Liver (tissue), 9 donors: Measurements from ENCODE around the gene MAGI1. TPM values are rescaled to one million over a fixed set of nuclear protein-coding genes. Genes with fewer than 3 reads are reported as not detected.

Source experiments
- DNase-seq: peaks from one replicate; pipeline ENCODE4 v3.0.0-alpha.2; 2017; ENCODE audit warnings: low spot score
- H3K27ac ChIP-seq, 2 donors: one replicate each; pipeline ENCODE4 v1.7.0; 2013; ENCODE audit warnings: inconsistent platforms in 2 of 2, low read length in 2 of 2, control low read depth in 1 of 2, low read depth in 1 of 2, mild to moderate bottlenecking in 1 of 2
- H3K27me3 ChIP-seq, 4 donors: one replicate each; pipeline versions ENCODE4 v1.6.1 to v1.7.0; 2013; ENCODE audit warnings: low read length in 3 of 4, inconsistent platforms in 1 of 4, mild to moderate bottlenecking in 1 of 4, moderate library complexity in 1 of 4; ENCODE audit not compliant: control insufficient read depth in 4 of 4, insufficient read depth in 4 of 4
- H3K36me3 ChIP-seq, 4 donors: one replicate each; pipeline versions ENCODE4 v1.6.1 to v1.7.0; 2013; ENCODE audit warnings: low read length in 3 of 4, mild to moderate bottlenecking in 3 of 4, low read depth in 1 of 4, moderate library complexity in 1 of 4; ENCODE audit not compliant: control insufficient read depth in 4 of 4, insufficient read depth in 3 of 4
- H3K4me1 ChIP-seq, 4 donors: one replicate each; pipeline versions ENCODE4 v1.6.1 to v1.7.0; 2013; ENCODE audit warnings: low read length in 3 of 4, mild to moderate bottlenecking in 3 of 4, moderate library complexity in 1 of 4; ENCODE audit not compliant: control insufficient read depth in 4 of 4, insufficient read depth in 4 of 4
- H3K4me3 ChIP-seq, 3 donors: one replicate each; pipeline versions ENCODE4 v1.6.1 to v1.7.0; 2013; ENCODE audit warnings: low read length in 3 of 3, control low read depth in 1 of 3, low read depth in 1 of 3, mild to moderate bottlenecking in 1 of 3
- H3K9ac ChIP-seq, 2 donors: one replicate each; pipeline ENCODE4 v1.7.0; 2013; ENCODE audit warnings: low read length in 2 of 2, mild to moderate bottlenecking in 2 of 2, moderate library complexity in 2 of 2, control low read depth in 1 of 2, low read depth in 1 of 2
- H3K9me3 ChIP-seq, 4 donors: one replicate each; pipeline versions ENCODE4 v1.6.1 to v1.7.0; 2013; ENCODE audit warnings: low read length in 3 of 4; ENCODE audit not compliant: control insufficient read depth in 4 of 4
- EGR1 ChIP-seq, 2 donors: IDR thresholded peaks; 2 replicates each; pipeline ENCODE4 v1.6.1; 2016 to 2018; ENCODE audit warnings: antibody characterized with exemption in 2 of 2, low read depth in 2 of 2
- FOXA1 ChIP-seq: IDR thresholded peaks from 2 replicates; pipeline ENCODE4 v1.6.1; 2016; ENCODE audit warnings: antibody characterized with exemption
- FOXA2 ChIP-seq: IDR thresholded peaks from 2 replicates; pipeline ENCODE4 v1.6.1; 2016; ENCODE audit warnings: antibody characterized with exemption
- GABPA ChIP-seq, 2 donors: IDR thresholded peaks in 1 of 2; conservative IDR thresholded peaks in 1 of 2; 2 replicates each; pipeline ENCODE4 v1.6.1; 2016; ENCODE audit warnings: antibody characterized with exemption in 2 of 2, mild to moderate bottlenecking in 1 of 2, moderate library complexity in 1 of 2
- HNF4A ChIP-seq, 2 donors: conservative IDR thresholded peaks; 2 replicates each; pipeline ENCODE4 v1.6.1; 2016; ENCODE audit warnings: antibody characterized with exemption in 2 of 2, mild to moderate bottlenecking in 2 of 2
- HNF4G ChIP-seq: IDR thresholded peaks from 2 replicates; pipeline ENCODE4 v1.6.1; 2016; ENCODE audit warnings: antibody characterized with exemption
- JUND ChIP-seq, 2 donors: IDR thresholded peaks; 2 replicates each; pipeline ENCODE4 v1.6.1; 2016; ENCODE audit warnings: antibody characterized with exemption in 2 of 2
- NR2F2 ChIP-seq: IDR thresholded peaks from 2 replicates; pipeline ENCODE4 v1.6.1; 2016; ENCODE audit warnings: antibody characterized with exemption
- RAD21 ChIP-seq, 2 donors: IDR thresholded peaks; 2 replicates each; pipeline ENCODE4 v1.6.1; 2016; ENCODE audit warnings: antibody characterized with exemption in 2 of 2, mild to moderate bottlenecking in 2 of 2
- RXRA ChIP-seq, 2 donors: IDR thresholded peaks; 2 replicates each; pipeline ENCODE4 v1.6.1; 2017 to 2018; ENCODE audit warnings: antibody characterized with exemption in 2 of 2, mild to moderate bottlenecking in 1 of 2
- SP1 ChIP-seq: IDR thresholded peaks from 2 replicates; pipeline ENCODE4 v1.6.1; 2018; ENCODE audit warnings: antibody characterized with exemption, mild to moderate bottlenecking
- TAF1 ChIP-seq: conservative IDR thresholded peaks from 2 replicates; pipeline ENCODE4 v1.6.1; 2016; ENCODE audit warnings: antibody characterized with exemption, mild to moderate bottlenecking
- YY1 ChIP-seq: IDR thresholded peaks from 2 replicates; pipeline ENCODE4 v1.6.1; 2016; ENCODE audit warnings: antibody characterized with exemption, mild to moderate bottlenecking
- WGBS: extraction: QIAGEN DNeasy Blood & Tissue Kit; methylation state at CpG from one replicate; pipeline ENCODE4 v1.1.7; 2013; 5-methylcytosine and 5-hydroxymethylcytosine counted together
- polyA plus RNA-seq, 2 donors: library from polyadenylated mRNA; stranded (reverse) in 1 of 2; unstranded in 1 of 2; fragments of 200-250 nt in 1 of 2; fragments of >200 nt in 1 of 2; fragmentation: Nextera tagmentation in 1 of 2; extraction: Ambion mirVana in 1 of 2; gene quantifications; one replicate each; pipeline versions ENCODE4 v1.2.1 to v1.2.3, GENCODE V29; 2013 to 2015
- total RNA-seq, 2 donors: library from RNA; depleted of rRNA; stranded (reverse); fragments of >200 nt; gene quantifications; one replicate each; pipeline ENCODE4 v1.2.3, GENCODE V29; 2014
- TF ChIP-seq, protein P1 (sequence below): IDR thresholded peaks from 2 replicates; pipeline ENCODE4 v1.6.1; 2016; ENCODE audit warnings: antibody characterized with exemption, mild to moderate bottlenecking
- TF ChIP-seq, protein P2 (sequence below): IDR thresholded peaks from 2 replicates; pipeline ENCODE4 v1.6.1; 2016; ENCODE audit warnings: antibody characterized with exemption
- TF ChIP-seq, protein P3 (sequence below): fragments of 150-350 bp; IDR thresholded peaks from 2 replicates; pipeline ENCODE4 v1.5.1; 2017; ENCODE audit warnings: improper control_type of control experiment, low read depth, low read length; ENCODE audit not compliant: missing input control
- TF ChIP-seq, protein P4 (sequence below): IDR thresholded peaks from 2 replicates; pipeline ENCODE4 v1.6.1; 2016; ENCODE audit warnings: antibody characterized with exemption
- TF ChIP-seq, protein P5 (sequence below): IDR thresholded peaks from 2 replicates; pipeline ENCODE4 v1.6.1; 2016; ENCODE audit warnings: antibody characterized with exemption
- donor health status: healthy.
- donor health status: healthy.
- donor health status: healthy.
- donor health status: healthy.
- donor health status: healthy.

The MAGI1 gene
- total and polyA plus RNA-seq, 4 donors: 9.6 to 68.8 (median 14.0) TPM

DNA sequence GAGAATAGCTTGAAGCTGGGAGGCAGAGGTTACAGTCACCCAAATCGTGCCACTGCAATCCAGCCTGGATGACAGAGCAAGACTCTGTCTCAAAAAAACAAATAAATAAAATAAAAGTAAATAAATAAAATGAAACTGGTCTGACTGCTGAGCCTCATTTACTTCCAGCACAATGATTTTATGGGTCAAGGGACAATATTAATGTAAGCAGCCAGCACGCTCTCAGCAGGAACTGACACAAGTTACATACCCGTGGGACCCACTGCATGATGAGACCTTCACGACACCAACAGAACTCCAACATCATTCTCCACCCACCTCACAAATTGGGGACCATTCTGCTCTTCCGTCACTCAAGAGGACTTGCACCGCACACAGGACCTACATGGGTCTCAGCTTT lies 230.3 kb downstream of the MAGI1 start:
- Histone ChIP-seq H3K9me3 (no peaks in the 10 kb centered on the region), H3K27me3 (no peaks in the 10 kb centered on the region), H3K4me3 (no peak overlapping the region), H3K4me1 (no peaks in the 10 kb centered on the region), H3K27ac (no peak overlapping the region), H3K36me3 (no peaks in the 10 kb centered on the region), H3K9ac (no peak overlapping the region)
- 89% methylated on average over 6 of the region's 6 CpGs for WGBS
- TF ChIP-seq, protein P1, sequence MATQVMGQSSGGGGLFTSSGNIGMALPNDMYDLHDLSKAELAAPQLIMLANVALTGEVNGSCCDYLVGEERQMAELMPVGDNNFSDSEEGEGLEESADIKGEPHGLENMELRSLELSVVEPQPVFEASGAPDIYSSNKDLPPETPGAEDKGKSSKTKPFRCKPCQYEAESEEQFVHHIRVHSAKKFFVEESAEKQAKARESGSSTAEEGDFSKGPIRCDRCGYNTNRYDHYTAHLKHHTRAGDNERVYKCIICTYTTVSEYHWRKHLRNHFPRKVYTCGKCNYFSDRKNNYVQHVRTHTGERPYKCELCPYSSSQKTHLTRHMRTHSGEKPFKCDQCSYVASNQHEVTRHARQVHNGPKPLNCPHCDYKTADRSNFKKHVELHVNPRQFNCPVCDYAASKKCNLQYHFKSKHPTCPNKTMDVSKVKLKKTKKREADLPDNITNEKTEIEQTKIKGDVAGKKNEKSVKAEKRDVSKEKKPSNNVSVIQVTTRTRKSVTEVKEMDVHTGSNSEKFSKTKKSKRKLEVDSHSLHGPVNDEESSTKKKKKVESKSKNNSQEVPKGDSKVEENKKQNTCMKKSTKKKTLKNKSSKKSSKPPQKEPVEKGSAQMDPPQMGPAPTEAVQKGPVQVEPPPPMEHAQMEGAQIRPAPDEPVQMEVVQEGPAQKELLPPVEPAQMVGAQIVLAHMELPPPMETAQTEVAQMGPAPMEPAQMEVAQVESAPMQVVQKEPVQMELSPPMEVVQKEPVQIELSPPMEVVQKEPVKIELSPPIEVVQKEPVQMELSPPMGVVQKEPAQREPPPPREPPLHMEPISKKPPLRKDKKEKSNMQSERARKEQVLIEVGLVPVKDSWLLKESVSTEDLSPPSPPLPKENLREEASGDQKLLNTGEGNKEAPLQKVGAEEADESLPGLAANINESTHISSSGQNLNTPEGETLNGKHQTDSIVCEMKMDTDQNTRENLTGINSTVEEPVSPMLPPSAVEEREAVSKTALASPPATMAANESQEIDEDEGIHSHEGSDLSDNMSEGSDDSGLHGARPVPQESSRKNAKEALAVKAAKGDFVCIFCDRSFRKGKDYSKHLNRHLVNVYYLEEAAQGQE: no peak
- TF ChIP-seq HNF4G (no peak), JUND (IDR thresholded peaks at IDR 0.05) (no peak), NR2F2 (no peak), HNF4A (conservative IDR thresholded peaks at IDR 0.05) (no peak), GABPA (IDR thresholded peaks at IDR 0.05 in 1 of 2, conservative IDR thresholded peaks at IDR 0.05 in 1 of 2) (no peak), YY1 (no peak), TAF1 (no peak), FOXA1 (no peak)
- TF ChIP-seq, protein P2, sequence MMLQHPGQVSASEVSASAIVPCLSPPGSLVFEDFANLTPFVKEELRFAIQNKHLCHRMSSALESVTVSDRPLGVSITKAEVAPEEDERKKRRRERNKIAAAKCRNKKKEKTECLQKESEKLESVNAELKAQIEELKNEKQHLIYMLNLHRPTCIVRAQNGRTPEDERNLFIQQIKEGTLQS: no peak
- TF ChIP-seq, protein P3, sequence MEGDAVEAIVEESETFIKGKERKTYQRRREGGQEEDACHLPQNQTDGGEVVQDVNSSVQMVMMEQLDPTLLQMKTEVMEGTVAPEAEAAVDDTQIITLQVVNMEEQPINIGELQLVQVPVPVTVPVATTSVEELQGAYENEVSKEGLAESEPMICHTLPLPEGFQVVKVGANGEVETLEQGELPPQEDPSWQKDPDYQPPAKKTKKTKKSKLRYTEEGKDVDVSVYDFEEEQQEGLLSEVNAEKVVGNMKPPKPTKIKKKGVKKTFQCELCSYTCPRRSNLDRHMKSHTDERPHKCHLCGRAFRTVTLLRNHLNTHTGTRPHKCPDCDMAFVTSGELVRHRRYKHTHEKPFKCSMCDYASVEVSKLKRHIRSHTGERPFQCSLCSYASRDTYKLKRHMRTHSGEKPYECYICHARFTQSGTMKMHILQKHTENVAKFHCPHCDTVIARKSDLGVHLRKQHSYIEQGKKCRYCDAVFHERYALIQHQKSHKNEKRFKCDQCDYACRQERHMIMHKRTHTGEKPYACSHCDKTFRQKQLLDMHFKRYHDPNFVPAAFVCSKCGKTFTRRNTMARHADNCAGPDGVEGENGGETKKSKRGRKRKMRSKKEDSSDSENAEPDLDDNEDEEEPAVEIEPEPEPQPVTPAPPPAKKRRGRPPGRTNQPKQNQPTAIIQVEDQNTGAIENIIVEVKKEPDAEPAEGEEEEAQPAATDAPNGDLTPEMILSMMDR: no peak
- DNase-seq: no peak

DNA sequence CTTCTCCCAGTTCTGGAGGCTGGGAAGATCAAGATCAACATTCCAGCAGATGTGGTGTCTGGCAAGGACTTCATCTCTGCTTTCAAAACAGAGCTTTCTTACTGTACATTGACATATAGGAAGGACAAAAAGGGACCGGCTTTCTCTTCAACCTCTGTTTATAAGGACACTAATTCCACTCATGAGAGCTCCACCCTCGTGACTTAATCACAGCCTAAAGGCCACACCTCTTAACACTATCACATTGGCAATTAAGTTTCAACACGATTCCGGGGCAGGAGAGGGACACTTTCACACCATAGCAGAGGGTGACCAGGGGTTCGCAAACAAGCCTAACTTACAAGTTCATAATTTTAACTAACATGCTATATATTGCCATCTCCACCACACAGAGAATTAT lies 231.5 kb downstream of the MAGI1 start:
- 91% methylated on average over 5 of the region's 5 CpGs for WGBS
- Histone ChIP-seq H3K9me3 (no peaks in the 10 kb centered on the region), H3K27me3 (no peaks in the 10 kb centered on the region), H3K4me1 (no peaks in the 10 kb centered on the region), H3K4me3 (no peak overlapping the region), H3K36me3 (no peaks in the 10 kb centered on the region), H3K27ac (no peak overlapping the region), H3K9ac (no peak overlapping the region)
- DNase-seq: no peak
- no peak for TF ChIP-seq GABPA (IDR thresholded peaks at IDR 0.05 in 1 of 2, conservative IDR thresholded peaks at IDR 0.05 in 1 of 2)
- TF ChIP-seq, protein P4, sequence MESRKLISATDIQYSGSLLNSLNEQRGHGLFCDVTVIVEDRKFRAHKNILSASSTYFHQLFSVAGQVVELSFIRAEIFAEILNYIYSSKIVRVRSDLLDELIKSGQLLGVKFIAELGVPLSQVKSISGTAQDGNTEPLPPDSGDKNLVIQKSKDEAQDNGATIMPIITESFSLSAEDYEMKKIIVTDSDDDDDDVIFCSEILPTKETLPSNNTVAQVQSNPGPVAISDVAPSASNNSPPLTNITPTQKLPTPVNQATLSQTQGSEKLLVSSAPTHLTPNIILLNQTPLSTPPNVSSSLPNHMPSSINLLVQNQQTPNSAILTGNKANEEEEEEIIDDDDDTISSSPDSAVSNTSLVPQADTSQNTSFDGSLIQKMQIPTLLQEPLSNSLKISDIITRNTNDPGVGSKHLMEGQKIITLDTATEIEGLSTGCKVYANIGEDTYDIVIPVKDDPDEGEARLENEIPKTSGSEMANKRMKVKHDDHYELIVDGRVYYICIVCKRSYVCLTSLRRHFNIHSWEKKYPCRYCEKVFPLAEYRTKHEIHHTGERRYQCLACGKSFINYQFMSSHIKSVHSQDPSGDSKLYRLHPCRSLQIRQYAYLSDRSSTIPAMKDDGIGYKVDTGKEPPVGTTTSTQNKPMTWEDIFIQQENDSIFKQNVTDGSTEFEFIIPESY: no peak
- TF ChIP-seq FOXA2: no peak
- no peak for TF ChIP-seq NR2F2
- no peak for TF ChIP-seq HNF4G
- no peak for TF ChIP-seq RXRA (IDR thresholded peaks at IDR 0.05)
- TF ChIP-seq, protein P3: no peak
- TF ChIP-seq EGR1 (IDR thresholded peaks at IDR 0.05; ENCODE audit: low read depth in 2 of 2): no peak
- TF ChIP-seq FOXA1: no peak
- TF ChIP-seq RAD21 (IDR thresholded peaks at IDR 0.05): no peak
- no peak for TF ChIP-seq HNF4A (conservative IDR thresholded peaks at IDR 0.05)
- no peak for TF ChIP-seq TAF1
- TF ChIP-seq, protein P5, sequence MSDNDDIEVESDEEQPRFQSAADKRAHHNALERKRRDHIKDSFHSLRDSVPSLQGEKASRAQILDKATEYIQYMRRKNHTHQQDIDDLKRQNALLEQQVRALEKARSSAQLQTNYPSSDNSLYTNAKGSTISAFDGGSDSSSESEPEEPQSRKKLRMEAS: no peak
- no peak for TF ChIP-seq JUND (IDR thresholded peaks at IDR 0.05)
- no peak for TF ChIP-seq SP1
- TF ChIP-seq, protein P1: no peak
